ENCODE measurements around the gene ADIPOQ. TPM values are rescaled to one million over a fixed set of nuclear protein-coding genes. Genes with fewer than 3 reads are reported as not detected.
"Not testable (repeated sequence)": the region's sequence is repeated elsewhere in the genome, so short reads cannot be mapped to it uniquely, and the experiment has no call there.

Gene ADIPOQ
- total RNA-seq, 4 donors from 2014 or later, result 0.38 to 5.8 (median 0.61) TPM

DNA sequence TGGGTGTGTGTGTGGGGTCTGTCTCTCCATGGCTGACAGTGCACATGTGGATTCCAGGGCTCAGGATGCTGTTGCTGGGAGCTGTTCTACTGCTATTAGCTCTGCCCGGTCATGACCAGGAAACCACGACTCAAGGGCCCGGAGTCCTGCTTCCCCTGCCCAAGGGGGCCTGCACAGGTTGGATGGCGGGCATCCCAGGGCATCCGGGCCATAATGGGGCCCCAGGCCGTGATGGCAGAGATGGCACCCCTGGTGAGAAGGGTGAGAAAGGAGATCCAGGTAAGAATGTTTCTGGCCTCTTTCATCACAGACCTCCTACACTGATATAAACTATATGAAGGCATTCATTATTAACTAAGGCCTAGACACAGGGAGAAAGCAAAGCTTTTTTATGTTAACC, 10.5 kb downstream of the ADIPOQ start:
- DNase-seq, result no peak
- Histone ChIP-seq H3K9me3 (no peaks in the 10 kb centered on the region), H3K4me3 (no peak overlapping the region), H3K36me3 (no peaks in the 10 kb centered on the region), H3K27ac (no peak overlapping the region), H3K4me1 (no peaks in the 10 kb centered on the region), H3K27me3 (no peaks in the 10 kb centered on the region)
- no peak for TF ChIP-seq POLR2A (IDR thresholded peaks at IDR 0.05)
- TF ChIP-seq, protein P1, sequence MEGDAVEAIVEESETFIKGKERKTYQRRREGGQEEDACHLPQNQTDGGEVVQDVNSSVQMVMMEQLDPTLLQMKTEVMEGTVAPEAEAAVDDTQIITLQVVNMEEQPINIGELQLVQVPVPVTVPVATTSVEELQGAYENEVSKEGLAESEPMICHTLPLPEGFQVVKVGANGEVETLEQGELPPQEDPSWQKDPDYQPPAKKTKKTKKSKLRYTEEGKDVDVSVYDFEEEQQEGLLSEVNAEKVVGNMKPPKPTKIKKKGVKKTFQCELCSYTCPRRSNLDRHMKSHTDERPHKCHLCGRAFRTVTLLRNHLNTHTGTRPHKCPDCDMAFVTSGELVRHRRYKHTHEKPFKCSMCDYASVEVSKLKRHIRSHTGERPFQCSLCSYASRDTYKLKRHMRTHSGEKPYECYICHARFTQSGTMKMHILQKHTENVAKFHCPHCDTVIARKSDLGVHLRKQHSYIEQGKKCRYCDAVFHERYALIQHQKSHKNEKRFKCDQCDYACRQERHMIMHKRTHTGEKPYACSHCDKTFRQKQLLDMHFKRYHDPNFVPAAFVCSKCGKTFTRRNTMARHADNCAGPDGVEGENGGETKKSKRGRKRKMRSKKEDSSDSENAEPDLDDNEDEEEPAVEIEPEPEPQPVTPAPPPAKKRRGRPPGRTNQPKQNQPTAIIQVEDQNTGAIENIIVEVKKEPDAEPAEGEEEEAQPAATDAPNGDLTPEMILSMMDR (IDR thresholded peaks at IDR 0.05), result no peak

DNA sequence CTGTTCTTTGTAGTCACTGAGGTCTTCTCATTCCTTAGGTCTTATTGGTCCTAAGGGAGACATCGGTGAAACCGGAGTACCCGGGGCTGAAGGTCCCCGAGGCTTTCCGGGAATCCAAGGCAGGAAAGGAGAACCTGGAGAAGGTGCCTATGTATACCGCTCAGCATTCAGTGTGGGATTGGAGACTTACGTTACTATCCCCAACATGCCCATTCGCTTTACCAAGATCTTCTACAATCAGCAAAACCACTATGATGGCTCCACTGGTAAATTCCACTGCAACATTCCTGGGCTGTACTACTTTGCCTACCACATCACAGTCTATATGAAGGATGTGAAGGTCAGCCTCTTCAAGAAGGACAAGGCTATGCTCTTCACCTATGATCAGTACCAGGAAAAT, 11.6 kb downstream of the ADIPOQ start:
- no peaks in the 10 kb centered on the region for H3K27me3 ChIP-seq
- no peaks in the 10 kb centered on the region for H3K9me3 ChIP-seq
- DNase-seq, result no peak
- H3K36me3 ChIP-seq, result no peaks in the 10 kb centered on the region
- H3K4me1 ChIP-seq, result no peaks in the 10 kb centered on the region
- TF ChIP-seq, protein P1 (IDR thresholded peaks at IDR 0.05), result no peak
- TF ChIP-seq POLR2A (IDR thresholded peaks at IDR 0.05), result no peak
- no peak overlapping the region for H3K4me3 ChIP-seq
- H3K27ac ChIP-seq, result no peak overlapping the region

DNA sequence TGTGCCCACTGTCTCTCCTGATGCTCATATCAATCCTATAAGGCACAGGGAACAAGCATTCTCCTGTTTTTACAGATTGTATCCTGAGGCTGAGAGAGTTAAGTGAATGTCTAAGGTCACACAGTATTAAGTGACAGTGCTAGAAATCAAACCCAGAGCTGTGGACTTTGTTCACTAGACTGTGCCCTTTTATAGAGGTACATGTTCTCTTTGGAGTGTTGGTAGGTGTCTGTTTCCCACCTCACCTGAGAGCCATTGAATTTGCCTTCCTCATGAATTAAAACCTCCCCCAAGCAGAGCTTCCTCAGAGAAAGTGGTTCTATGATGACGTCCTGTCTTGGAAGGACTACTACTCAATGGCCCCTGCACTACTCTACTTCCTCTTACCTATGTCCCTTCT, 12.4 kb downstream of the ADIPOQ start:
- Histone ChIP-seq H3K27ac (no peak overlapping the region), H3K9me3 (peaks cover 0 to 4% (median 0%) of the 10 kb centered on the region in 4 donors), H3K4me1 (no peaks in the 10 kb centered on the region), H3K27me3 (no peaks in the 10 kb centered on the region), H3K4me3 (no peak overlapping the region), H3K36me3 (no peaks in the 10 kb centered on the region)
- DNase-seq, result no peak
- TF ChIP-seq, protein P1 (IDR thresholded peaks at IDR 0.05), result no peak
- TF ChIP-seq POLR2A (IDR thresholded peaks at IDR 0.05), result no peak

DNA sequence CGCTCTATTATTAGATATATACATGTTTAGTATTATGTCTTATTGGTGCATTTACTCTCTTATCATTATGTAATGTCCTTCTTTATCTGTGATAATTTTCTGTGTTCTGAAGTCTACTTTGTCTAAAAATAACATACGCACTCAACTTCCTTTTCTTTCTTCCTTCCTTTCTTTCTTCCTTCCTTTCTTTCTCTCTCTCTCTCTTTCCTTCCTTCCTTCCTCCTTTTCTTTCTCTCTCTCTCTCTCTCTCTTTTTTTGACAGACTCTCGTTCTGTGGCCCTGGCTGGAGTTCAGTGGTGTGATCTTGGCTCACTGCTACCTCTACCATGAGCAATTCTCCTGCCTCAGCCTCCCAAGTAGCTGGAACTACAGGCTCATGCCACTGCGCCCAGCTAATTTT, 15.2 kb downstream of the ADIPOQ start:
- H3K9me3 ChIP-seq, result peaks cover 0 to 5% (median 0%) of the 10 kb centered on the region in 4 donors
- no peaks in the 10 kb centered on the region for H3K4me1 ChIP-seq
- H3K27me3 ChIP-seq, result no peaks in the 10 kb centered on the region
- H3K27ac ChIP-seq, result no peak overlapping the region
- no peak for TF ChIP-seq POLR2A (IDR thresholded peaks at IDR 0.05)
- TF ChIP-seq, protein P1 (IDR thresholded peaks at IDR 0.05), result no peak
- DNase-seq, result no peak
- no peaks in the 10 kb centered on the region for H3K36me3 ChIP-seq
- no peak overlapping the region for H3K4me3 ChIP-seq

DNA sequence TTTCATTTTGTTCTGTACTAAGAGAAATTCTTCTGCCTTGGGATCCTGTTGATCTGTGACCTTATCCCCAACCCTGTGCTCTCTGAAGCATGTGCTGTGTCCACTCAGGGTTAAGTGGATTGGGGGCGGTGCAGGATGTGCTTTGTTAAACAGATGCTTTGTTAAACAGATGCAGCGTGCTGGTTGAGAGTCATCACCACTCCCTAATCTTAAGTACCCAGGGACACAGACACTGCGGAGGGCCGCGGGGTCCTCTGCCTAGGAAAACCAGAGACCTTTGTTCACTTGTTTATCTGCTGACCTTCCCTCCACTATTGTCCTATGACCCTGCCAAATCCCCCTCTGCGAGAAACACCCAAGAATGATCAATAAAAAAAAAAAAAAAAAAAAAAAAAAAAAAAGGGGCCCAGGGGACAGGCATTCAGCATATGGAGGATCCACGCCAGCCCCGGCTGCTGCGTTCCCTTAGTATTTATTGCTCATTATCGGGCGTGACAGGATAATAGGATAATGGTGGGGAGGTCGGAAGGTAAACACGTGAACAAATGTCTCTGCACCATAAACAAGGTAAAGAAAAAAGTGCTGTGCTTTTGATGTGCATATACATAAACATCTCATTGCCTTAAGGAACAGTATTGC, 22.8 kb downstream of the ADIPOQ start:
- H3K27ac ChIP-seq, H3K4me3 ChIP-seq, H3K36me3 ChIP-seq, H3K27me3 ChIP-seq, H3K9me3 ChIP-seq, DNase-seq, H3K4me1 ChIP-seq: not testable (repeated sequence)

DNA sequence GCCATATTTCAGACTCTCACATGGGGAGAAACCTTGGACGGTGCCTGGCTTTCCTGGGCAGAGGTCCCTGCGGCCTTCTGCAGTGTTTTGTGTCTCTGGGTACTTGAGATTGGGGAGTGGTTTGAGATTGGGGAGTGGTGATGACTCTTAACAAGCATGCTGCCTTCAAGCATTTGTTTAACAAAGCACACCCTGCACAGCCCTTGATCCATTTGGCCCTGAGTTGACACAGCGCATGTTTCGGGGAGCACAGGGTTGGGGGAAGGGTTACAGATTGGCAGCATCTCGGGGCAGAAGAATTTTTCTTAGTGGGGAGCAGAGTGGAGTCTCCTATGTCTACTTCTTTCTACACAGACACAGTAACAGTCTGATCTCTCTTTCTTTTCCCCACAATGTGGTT, 23.6 kb downstream of the ADIPOQ start:
- H3K36me3 ChIP-seq, H3K27ac ChIP-seq, DNase-seq, H3K4me3 ChIP-seq, H3K27me3 ChIP-seq, H3K4me1 ChIP-seq, H3K9me3 ChIP-seq: not testable (repeated sequence)

All from Peyer's patch (tissue), 4 donors.